GM18526 (cell line): Measurements from ENCODE around the gene EEA1.

Source experiments
- POLR2A ChIP-seq: IDR thresholded peaks from 3 replicates; pipeline ENCODE4 v1.6.1; 2011; ENCODE audit not compliant: insufficient read length; ENCODE audit errors: extremely low read depth

The EEA1 gene

GRCh38 chr12:92730758-92731157 lies 198.3 kb downstream of the EEA1 start:
- TF ChIP-seq POLR2A: no peak

GRCh38 chr12:92729773-92730305 lies 199.3 kb downstream of the EEA1 start:
- TF ChIP-seq POLR2A: no peak

- TF ChIP-seq POLR2A: no peak
Observed at GRCh38 chr12:92726850-92727249, 202.2 kb downstream of the EEA1 start.

- TF ChIP-seq POLR2A: no peak
Observed at GRCh38 chr12:92722897-92723296, 206.2 kb downstream of the EEA1 start.

GRCh38 chr12:92721656-92722055 lies 207.4 kb downstream of the EEA1 start:
- TF ChIP-seq POLR2A: no peak

- no peak for TF ChIP-seq POLR2A
Observed at GRCh38 chr12:92721130-92721529, 208.0 kb downstream of the EEA1 start.
